ENCODE measurements around the gene CATSPERB.

DNA sequence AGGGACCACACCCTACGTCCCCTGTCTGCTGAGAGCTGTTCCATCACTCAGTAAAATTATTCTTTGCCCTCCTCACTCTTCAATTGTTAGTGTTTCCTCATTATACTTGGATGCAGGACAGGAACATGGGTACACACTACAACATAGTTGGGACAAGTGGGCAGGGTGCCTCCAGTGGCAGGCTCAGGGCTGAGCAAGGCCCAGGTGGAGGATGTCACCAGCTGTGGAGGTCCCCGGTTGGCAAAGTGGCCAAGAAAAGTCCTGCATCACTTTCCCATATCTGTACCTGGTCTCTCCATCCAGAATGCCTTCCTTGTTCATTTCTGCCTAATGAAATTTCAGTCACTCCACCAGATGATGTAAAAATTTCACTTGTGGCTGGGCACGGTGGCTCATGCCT, 149.1 kb downstream of the CATSPERB start:
- TF ChIP-seq, protein P1, sequence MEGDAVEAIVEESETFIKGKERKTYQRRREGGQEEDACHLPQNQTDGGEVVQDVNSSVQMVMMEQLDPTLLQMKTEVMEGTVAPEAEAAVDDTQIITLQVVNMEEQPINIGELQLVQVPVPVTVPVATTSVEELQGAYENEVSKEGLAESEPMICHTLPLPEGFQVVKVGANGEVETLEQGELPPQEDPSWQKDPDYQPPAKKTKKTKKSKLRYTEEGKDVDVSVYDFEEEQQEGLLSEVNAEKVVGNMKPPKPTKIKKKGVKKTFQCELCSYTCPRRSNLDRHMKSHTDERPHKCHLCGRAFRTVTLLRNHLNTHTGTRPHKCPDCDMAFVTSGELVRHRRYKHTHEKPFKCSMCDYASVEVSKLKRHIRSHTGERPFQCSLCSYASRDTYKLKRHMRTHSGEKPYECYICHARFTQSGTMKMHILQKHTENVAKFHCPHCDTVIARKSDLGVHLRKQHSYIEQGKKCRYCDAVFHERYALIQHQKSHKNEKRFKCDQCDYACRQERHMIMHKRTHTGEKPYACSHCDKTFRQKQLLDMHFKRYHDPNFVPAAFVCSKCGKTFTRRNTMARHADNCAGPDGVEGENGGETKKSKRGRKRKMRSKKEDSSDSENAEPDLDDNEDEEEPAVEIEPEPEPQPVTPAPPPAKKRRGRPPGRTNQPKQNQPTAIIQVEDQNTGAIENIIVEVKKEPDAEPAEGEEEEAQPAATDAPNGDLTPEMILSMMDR (IDR thresholded peaks at IDR 0.05), result no peak
- no peak for TF ChIP-seq POLR2A (IDR thresholded peaks at IDR 0.05)

Measured in Peyer's patch (tissue), 4 donors.